Measurements from ENCODE around the gene AREL1.

Gene AREL1

DNA sequence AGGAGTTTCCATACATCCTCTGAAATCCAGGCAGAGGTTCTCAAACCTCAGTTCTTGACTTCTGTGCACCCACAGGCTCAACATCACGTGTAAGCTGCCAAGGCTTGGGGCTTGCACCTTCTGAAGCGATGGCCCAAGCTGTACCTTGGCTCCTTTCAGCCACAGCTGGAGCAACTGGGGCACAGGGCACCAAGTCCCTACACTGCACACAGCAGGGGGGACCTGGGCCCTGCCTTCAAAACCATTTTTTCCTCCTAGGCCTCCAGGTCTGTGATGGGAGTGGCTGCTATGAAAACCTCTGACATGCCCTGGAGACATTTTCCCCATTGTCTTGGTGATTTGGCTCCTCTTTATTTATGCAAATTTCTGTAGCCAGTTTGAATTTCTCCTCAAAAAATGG lies 10.6 kb downstream of the AREL1 start:
- in situ Hi-C loops (cut with HindIII; ENCODE audit: low sequenced_read_pairs) = no loop called here

DNA sequence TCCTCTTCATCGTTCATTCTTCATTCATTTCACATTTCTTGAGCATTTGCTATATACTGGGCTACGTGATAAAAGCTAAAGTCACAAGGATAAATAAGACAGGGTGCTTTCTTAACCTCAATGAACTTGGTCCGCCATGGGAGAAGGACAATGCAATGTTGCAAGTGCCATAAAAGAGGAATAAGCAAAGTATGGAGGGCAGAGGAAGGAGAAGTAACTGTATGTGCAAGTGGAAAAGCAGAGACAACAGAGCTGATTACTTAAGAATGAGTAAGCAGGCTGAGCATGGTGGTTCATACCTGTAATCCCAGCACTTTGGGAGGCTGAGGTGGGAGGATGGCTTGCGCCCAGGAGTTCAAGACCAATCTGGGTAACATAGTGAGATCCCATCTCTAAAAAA lies 14.4 kb downstream of the AREL1 start:
- in situ Hi-C loops (cut with HindIII; ENCODE audit: low sequenced_read_pairs) = no loop called here

DNA sequence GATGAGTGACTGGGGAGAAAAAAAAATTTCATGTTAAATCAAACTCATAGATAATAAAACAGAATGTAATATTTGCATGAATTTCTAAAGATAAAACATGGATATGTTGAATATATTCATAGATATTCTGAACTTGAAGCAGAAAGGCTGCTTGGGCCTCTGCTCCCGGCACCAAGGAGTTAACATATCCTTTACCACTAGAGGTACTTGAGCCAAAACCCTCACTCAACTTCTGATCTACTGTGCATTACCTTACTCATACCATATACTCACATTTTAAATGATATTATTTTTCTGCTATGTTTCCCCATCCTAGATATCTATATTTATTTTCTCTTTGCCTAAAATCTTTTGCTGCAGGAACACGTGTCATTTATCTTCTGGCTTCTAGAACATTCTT lies 14.9 kb downstream of the AREL1 start:
- in situ Hi-C loops (cut with HindIII; ENCODE audit: low sequenced_read_pairs) = no loop called here

DNA sequence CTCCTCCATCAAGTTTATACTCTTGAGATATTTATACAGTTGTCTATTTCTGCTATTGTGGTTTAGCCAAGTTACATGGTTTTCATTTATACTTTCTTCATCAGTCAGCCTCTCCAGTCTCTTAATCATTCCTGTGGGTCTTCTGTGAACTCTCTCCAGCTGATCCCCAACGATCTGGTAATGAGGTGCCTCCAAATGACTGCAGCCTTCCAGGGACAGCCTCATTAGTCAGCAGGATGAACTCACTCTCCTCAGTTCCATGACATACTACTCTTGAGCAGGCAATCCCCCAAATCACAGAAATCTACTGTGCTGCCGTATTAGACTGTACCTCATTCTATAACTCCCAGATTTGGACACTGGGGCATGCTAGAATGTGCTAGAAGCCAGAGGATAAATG lies 15.3 kb downstream of the AREL1 start:
- in situ Hi-C loops (cut with HindIII; ENCODE audit: low sequenced_read_pairs) = no loop called here

DNA sequence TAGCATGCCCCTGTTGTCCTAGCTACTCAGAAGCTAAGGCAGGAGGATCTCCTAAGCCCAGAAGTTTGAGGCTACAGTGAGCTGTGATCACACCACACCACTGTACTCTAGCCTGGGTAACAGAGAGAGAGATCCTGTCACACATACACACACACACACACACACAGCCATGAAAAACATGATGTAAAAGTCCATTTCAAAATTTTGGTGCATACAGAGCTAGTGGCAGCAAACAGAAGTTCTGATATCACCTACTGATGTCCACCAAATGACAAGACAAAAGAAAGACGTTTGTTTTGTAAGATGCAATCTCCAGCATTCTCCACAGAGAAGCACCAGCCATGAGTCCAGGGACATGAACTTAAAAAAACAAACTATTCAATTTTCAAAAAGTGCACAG lies 15.9 kb downstream of the AREL1 start:
- in situ Hi-C loops (cut with HindIII; ENCODE audit: low sequenced_read_pairs) = no loop called here

DNA sequence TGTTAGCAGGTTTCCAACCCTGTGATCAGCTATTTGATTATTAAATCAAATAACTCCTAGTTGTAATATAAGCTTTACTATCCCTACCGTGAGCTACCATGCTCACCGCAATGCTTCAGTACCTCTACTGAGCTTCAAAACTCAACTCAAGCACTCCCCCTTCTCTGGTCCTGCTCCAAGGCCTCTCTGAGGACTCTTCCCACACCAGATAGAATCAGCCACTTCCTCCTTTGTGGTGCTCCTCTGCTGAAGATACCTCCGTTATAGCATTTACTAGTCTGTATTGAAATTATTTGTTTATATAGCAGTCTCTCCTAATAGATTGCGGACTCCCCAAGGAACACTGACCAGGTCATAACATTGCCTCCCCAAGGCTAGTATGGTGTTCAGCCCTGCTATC lies 17.5 kb downstream of the AREL1 start:
- in situ Hi-C loops (cut with HindIII; ENCODE audit: low sequenced_read_pairs) = no loop called here

DNA sequence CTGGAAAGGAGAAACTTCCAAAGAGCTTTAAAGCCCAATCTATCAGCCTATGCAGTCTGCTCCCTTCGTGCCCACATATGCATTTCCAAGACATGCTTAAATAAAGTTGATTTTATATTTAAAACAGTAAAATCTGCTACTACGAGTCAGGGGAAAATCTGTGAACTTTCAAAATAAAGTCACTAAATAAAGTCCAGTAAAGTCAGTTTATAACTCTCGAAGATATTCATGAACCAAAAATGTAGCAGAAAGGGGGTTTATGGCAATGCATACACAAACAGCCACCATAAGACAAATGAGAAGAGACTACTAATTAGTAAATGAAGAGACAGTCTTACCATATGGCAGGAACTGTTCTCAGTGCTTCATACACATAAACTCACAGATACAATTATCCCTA lies 19.7 kb downstream of the AREL1 start:
- in situ Hi-C loops (cut with HindIII; ENCODE audit: low sequenced_read_pairs) = no loop called here

DNA sequence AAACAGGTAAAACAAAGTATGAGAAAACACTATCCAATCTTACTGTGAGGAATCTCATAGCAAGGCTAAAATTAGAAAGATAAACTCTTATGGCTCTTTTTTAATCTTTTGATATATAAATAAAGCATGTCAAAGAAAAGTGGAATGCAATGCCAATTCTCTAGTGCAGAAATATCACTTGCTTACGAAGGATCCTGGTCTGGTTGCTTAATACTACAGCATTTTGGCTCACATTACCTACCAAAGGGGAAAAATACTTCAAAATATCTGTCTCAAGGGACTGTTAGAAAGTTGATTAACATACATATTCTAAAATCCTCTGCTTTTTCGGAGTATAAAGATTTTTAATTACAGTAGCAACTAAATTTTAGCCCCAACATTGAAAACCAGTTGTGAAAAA lies 21.4 kb downstream of the AREL1 start:
- in situ Hi-C loops (cut with HindIII; ENCODE audit: low sequenced_read_pairs) = no loop called here

DNA sequence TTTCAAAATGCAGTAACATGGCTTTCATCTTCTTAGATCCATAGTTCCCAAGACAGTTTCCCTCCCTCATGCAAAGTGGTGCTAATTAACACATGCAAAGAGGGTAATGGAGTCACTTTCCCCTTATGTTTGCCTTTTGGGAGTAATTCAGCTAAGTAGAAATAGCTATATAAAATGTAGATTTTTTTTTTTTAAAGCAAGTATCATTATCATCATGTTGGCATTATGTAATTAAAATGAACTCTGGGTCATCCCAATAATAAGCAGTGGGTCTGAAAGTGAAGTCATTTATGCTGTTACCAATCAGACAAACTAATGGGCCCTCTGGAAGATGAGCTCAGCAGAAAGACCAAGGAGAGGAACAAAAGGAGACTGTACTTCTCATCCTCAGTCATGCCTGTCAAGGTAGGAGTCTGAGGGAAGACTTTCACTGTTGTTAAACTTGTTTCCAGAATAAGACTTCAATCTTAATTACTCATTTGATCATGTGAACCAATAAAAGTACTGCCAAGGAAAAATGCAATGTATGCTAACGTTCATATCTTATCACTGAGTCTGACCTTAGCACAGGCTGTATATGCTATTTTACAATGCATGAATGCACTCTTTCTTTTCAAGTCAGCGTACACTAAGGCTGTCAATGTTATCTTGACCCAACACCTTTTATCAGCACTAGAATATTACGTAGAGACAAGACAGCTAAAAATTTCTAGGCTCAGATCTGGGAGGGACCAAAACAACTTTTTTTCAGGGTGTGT lies 26.8 kb downstream of the AREL1 start:
- in situ Hi-C loops (cut with HindIII; ENCODE audit: low sequenced_read_pairs) = no loop called here

DNA sequence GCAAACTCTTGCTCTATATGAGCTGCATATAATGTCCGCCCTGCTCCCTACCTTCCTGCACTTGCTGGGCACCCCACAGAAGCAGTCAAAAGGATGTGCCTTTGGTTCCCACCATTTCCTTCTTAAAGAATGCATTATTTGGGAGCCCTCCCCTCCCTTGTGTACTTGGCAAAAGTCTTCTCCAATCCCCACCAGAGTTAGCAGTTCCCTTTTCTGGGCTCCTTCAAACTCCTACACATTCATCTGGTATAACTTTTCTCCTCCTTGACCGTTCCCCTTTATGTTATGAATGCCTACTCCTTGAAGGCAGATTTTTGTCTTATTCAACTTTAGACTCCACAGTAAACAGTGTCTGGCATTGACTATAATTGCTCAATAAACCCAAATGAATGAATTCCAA lies 27.8 kb downstream of the AREL1 start:
- in situ Hi-C loops (cut with HindIII; ENCODE audit: low sequenced_read_pairs) = no loop called here

DNA sequence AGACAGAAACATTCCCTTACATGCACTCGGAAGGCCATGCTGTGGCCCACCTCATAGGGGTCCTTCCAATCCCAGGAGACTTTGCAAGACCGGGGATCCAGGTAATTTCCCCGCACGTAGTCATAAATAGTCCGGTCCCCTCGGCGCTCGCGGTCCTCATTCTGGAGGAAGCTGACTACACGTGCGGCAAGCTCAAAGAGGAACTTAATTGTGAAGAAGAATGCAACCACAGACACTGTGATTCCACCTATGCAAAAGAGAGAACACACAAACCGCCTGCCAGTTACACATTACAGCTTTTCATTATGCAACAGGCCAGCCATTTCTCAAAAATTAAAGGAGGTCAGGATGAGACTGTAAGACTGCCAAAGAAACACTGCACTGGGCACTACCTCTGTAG lies 28.4 kb downstream of the AREL1 start:
- in situ Hi-C loops (cut with HindIII; ENCODE audit: low sequenced_read_pairs) = no loop called here

DNA sequence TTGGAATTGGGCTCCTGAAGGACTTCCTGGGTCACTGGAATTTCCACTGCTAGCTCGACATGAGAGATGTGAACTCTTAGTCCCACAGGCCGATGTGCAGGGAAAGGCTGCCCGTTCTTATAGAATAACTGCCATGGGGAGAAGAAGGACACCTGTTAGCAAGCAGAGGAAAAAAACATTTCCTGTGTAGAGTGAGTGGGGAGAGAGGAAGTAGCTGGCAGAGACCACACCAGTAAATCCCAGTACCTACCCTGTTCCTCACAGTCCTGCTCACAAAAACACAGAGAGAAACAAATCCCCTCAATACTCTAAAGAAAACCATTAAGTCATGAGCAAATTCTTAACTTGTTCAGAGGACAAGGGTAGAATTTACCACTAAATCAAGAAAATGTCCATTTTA lies 29.5 kb downstream of the AREL1 start:
- in situ Hi-C loops (cut with HindIII; ENCODE audit: low sequenced_read_pairs) = no loop called here

DNA sequence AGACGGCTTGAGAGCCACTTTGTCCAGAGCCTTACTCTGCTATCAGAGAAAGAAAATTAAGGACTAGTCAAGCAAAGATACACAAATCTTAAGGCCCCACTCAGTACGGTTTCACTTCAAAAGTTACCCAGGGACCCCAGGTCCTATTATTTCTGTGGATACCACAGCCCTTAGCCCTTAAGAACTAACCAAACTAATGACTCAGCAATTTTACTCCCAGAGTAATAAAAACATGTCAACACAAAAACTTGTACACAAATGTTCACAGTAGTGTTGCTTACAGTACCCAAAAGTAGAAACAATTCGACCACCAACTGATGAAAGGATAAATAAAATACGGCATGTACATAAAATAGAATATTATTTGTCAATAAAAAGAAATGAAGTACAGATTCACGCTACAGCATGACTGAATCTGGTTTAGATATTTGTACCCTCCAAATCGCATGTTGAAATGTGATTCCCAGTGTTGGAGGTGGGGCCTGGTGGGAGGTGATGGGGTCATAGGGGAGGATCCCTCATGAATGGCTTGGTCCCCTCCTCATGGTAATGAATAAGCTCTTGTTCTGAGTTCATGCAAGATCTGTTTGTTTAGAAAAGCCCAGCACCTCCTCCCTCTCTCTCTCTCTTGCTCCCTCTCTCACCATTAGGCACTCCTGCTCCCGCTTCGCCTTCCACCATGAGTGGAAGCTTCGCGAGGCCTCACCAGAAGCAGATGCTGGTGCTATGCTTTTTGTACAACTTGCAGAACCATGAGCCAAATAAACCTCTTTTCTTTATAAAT lies 30.5 kb downstream of the AREL1 start:
- in situ Hi-C loops (cut with HindIII; ENCODE audit: low sequenced_read_pairs) = no loop called here

DNA sequence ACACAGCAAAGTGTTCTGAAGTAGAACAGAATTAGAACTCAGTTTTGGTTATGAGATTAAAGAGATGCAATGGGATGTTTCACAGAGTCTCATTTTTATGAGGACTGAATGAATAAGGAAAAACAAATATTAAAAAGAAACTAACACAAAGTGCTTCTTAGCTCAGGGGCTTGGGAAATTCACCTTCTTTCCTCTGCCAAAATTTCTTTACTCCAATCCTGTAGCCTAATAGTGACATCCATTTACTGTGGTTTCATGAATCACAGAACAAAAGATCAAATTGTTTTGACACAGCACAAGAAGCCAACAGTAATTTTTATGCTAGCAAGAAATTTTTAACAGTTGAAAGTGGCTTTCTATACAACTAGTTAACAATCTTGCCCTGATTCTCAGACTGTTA lies 37.7 kb downstream of the AREL1 start:
- in situ Hi-C loops (cut with HindIII; ENCODE audit: low sequenced_read_pairs) = no loop called here

DNA sequence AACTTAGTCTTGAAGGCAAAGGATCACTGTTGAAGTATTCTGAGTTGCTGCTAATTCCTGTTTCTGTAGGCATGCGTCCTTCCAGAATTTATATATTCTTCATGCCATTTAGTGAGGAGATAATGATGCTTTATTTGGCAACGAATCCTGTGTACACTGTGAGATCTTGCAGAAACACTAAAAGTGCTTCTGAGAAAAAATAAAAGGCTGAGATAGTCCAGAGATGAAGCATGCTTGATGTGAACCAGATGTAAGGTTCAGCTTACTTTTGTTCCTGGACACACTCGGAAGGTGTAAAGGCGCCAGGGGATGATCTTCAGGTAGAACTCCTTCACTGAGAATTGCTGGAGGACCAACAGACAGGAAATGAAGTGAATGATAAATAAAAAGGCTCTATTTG lies 39.1 kb downstream of the AREL1 start:
- in situ Hi-C loops (cut with HindIII; ENCODE audit: low sequenced_read_pairs) = no loop called here

DNA sequence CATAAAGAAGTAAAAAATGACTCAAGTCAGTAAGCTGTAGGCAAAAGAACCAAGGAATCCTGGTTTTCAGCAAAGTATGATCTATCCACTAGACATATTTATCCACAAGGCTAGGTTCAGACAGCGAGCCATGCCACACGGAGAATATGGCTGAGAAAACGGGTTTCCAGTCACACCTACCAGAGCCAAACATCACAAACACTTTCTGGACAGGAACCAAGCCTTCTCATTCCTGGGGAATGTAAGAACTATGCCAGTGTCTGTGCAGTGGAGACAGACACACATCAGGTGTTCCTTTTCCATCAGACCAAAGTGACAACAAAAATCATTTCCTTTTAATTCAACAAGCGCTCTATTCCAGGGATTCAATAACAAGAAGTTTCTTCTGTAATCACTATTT lies 41.1 kb downstream of the AREL1 start:
- in situ Hi-C loops (cut with HindIII; ENCODE audit: low sequenced_read_pairs) = no loop called here

DNA sequence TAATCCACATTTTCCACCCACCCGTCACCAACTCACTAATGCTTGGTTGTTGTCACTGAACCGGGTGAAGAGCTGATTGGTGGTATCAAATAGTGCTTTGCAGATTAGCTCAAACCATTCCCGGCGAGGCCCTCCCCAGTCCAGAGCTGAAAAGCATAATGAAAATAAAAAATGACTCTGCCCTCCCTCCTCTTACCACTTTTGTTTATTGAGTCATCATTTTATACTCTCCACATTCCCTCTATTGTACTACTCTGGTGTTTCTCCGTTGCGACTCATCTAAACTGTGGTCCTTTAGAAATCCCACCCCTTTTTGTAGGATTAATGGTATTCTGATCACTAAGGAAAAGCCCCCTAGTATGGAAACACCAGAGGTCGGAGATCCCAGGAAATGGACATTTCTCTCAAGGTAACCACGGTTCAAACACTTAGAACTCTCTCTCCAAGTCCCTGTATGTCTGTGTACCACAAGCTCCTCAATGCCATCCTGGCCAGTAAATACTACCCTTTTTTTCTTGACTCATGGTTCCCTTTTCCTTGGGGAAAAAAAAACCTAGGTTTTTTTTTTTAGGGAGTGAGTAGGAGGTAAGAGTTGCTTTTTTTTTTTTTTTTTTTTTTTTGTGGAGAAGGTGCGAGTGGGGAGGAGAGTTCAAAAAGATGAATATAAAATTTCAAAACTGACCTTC lies 42.0 kb downstream of the AREL1 start:
- in situ Hi-C loops (cut with HindIII; ENCODE audit: low sequenced_read_pairs) = no loop called here

DNA sequence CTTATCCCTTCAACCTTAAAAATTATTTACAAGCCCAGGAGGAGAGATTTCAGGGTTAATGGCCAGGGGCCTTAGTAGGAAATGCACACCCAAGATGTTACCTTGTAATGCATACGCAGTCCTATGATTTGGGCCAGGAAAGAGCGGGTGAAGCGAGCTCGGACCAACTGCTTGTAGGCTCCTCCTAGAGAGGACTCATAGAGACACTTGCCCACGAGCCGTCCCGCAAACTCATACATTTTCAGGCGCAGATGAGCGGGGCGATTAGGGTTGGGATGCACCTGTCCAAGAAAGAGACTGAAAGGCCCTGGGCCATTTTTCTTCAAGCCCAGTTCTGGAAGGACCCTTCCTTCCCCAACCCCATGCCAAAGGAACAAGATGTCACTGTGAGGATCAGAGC lies 43.0 kb downstream of the AREL1 start:
- in situ Hi-C loops (cut with HindIII; ENCODE audit: low sequenced_read_pairs) = no loop called here

DNA sequence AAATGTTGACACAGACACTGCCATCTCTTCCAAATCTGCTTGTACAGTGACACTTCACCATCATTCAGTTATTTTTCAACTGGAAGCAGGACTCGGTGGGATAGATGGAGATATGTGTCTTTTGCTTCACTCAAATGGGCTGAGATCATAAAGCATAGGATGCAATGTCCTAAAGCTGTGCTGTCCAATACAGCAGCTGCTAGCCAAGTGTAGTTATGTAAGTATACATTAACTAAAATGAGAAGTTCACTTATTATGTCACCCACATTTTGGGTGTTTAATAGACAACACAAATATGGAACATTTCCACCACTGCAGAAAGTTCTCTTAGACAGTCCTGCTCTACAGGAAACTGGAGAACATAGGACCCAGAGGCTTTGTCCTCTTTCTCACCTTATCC lies 43.6 kb downstream of the AREL1 start:
- in situ Hi-C loops (cut with HindIII; ENCODE audit: low sequenced_read_pairs) = no loop called here

DNA sequence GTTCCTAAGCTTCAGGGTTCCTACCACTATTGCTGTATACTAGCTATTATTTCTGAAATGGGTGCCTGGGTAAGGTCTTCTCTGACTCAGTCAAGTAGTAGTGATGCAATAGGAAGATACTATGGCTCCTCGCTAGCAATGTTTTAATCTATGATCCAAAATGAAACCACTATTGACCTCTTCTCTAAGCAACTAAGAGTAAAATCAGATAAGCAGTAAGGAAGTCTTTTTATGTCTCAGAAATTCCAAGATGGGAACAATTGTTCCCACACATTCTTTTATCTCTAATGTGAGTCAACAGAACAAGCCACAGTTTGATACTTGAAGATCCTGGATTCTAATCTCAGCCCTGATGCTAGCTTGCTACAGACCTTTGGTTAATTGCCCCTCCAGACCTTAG lies 45.1 kb downstream of the AREL1 start:
- in situ Hi-C loops (cut with HindIII; ENCODE audit: low sequenced_read_pairs) = no loop called here

DNA sequence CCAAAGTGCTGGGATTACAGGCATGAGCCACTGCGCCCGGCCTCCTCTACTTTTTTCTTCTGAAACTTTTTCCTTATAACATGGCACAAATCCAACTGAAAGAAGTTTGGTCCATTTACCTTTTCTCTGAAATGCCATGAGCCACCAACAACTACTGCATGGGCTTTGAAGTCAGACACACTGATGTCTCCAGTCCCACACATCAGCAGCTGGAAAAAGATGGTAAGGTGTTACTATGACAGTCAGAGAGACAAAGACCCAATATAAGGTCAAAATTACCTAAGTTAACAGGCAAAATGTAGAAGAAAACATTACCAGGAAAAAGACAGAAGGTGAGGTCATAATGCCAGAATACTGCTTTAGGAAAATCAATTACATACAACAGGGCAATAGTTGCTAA lies 48.2 kb downstream of the AREL1 start:
- in situ Hi-C loops (cut with HindIII; ENCODE audit: low sequenced_read_pairs) = no loop called here

DNA sequence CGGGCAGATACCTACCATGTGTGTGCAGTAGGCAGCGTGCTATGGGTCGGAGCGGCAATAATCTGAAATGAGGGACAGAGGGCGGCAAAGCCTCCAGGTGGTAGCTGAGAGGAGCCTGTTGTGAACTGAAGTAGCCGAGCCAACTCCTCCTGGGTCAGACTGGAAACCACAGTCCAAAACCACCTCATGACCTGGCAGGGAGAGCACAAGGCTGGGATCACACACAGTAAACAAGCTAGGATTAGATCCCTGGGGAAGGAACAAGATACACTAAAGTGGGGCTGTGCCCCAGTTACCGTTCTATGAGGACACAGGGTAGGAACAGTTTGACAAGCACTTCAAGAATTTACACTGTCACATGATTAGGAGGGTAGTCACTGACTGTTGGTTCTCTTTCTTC lies 49.0 kb downstream of the AREL1 start:
- in situ Hi-C loops (cut with HindIII; ENCODE audit: low sequenced_read_pairs) = no loop called here

Measured in DLD1 (cell line).